ENCODE results near the gene CNIH3. TPM values are rescaled to one million over a fixed set of nuclear protein-coding genes. Genes with fewer than 3 reads are reported as not detected.

Gene CNIH3
- total RNA-seq, 1 experiment from 2014 or later: 3.7 TPM

GRCh38 chr1:224724566-224724965 lies 108.4 kb downstream of the CNIH3 start:
- ChIA-PET CTCF (no interaction called here), POLR2A (no interaction called here)
- Histone ChIP-seq H3K9me3 (ENCODE audit: control insufficient read depth, insufficient read depth, low read depth, low read length) (no peaks in the 10 kb centered on the region), H3K4me1 (ENCODE audit: control insufficient read depth, insufficient read depth, low read length) (no peaks in the 10 kb centered on the region), H3K4me3 (ENCODE audit: low read depth in 2 of 2, low read length in 2 of 2) (no peak overlapping the region), H3K36me3 (ENCODE audit: control insufficient read depth, insufficient read depth, low read length) (no peaks in the 10 kb centered on the region), H3K27me3 (ENCODE audit: control insufficient read depth, insufficient read depth, low read length) (no peaks in the 10 kb centered on the region), H3K27ac (ENCODE audit: low read length) (no peak overlapping the region)
- in situ Hi-C loops (cut with HindIII; ENCODE audit: low pct_unique_long_range_greater_than_20kb, low sequenced_read_pairs): no loop called here
- ATAC-seq (no peak), DNase-seq (ENCODE audit: low read depth, low spot score) (no peak)
- no peak for TF ChIP-seq CTCF (IDR thresholded peaks at IDR 0.05)
- TF ChIP-seq SIN3A (IDR thresholded peaks at IDR 0.05; ENCODE audit: borderline replicate concordance, insufficient read depth, low read depth, low read length): no peak
- no peak for TF ChIP-seq TCF7L2 (IDR thresholded peaks at IDR 0.05; ENCODE audit: low read depth, low read length)
- no peak for TF ChIP-seq REST (IDR thresholded peaks at IDR 0.05; ENCODE audit: insufficient read depth in 1 of 2, low read depth in 2 of 2, low read length in 1 of 2)
- TF ChIP-seq POLR2AphosphoS5 (IDR thresholded peaks at IDR 0.05; ENCODE audit: low read depth, low read length): no peak
- BruUV-seq (replicated peaks): no TSS peak
- intact Hi-C loops (cut with micrococcal nuclease; ENCODE audit: unreplicated experiment): no loop called here

- Histone ChIP-seq H3K4me1 (ENCODE audit: control insufficient read depth, insufficient read depth, low read length) (no peaks in the 10 kb centered on the region), H3K27me3 (ENCODE audit: control insufficient read depth, insufficient read depth, low read length) (no peaks in the 10 kb centered on the region; the same call in 1 of the 2 replicates), H3K36me3 (ENCODE audit: control insufficient read depth, insufficient read depth, low read length) (no peaks in the 10 kb centered on the region), H3K4me3 (ENCODE audit: low read depth in 2 of 2, low read length in 2 of 2) (no peak overlapping the region), H3K9me3 (ENCODE audit: control insufficient read depth, insufficient read depth, low read depth, low read length) (no peaks in the 10 kb centered on the region), H3K27ac (ENCODE audit: low read length) (no peak overlapping the region)
- ATAC-seq (no peak), DNase-seq (ENCODE audit: low read depth, low spot score) (no peak)
- in situ Hi-C loops (cut with HindIII; ENCODE audit: low pct_unique_long_range_greater_than_20kb, low sequenced_read_pairs) (no loop called here), intact Hi-C loops (cut with micrococcal nuclease; ENCODE audit: unreplicated experiment) (no loop called here)
- CTCF ChIA-PET: no interaction called here
- POLR2A ChIA-PET: no interaction called here
- BruUV-seq (replicated peaks): no TSS peak
- TF ChIP-seq SIN3A (IDR thresholded peaks at IDR 0.05; ENCODE audit: borderline replicate concordance, insufficient read depth, low read depth, low read length) (no peak), TCF7L2 (IDR thresholded peaks at IDR 0.05; ENCODE audit: low read depth, low read length) (no peak), POLR2AphosphoS5 (IDR thresholded peaks at IDR 0.05; ENCODE audit: low read depth, low read length) (no peak), CTCF (IDR thresholded peaks at IDR 0.05) (no peak), REST (IDR thresholded peaks at IDR 0.05; ENCODE audit: insufficient read depth in 1 of 2, low read depth in 2 of 2, low read length in 1 of 2) (no peak)
Measured at GRCh38 chr1:224726441-224727182, 110.5 kb downstream of the CNIH3 start.
